Stomach (tissue), 9 donors: Measurements from ENCODE around the gene DNAJB13. TPM values are rescaled to one million over a fixed set of nuclear protein-coding genes. Genes with fewer than 3 reads are reported as not detected.

ENCODE experiments used
- DNase-seq, 2 donors: peaks; one replicate each; pipeline versions ENCODE4 v3.0.0 to v3.0.0-alpha.2; 2013 to 2019
- H3K27ac ChIP-seq, 5 donors: fragments of 200-600 bp in 4 of 5; sonication (generic) in 4 of 5; one replicate each; pipeline ENCODE4 v1.5.1; 2013 to 2019; ENCODE audit warnings: mild to moderate bottlenecking in 1 of 5, moderate library complexity in 1 of 5
- H3K27me3 ChIP-seq, 3 donors: fragments of 200-600 bp; sonication (generic); one replicate each; pipeline ENCODE4 v1.5.1; 2017 to 2019; ENCODE audit warnings: mixed run types in 1 of 3
- H3K36me3 ChIP-seq, 4 donors: fragments of 200-600 bp; sonication (generic); 1 replicate in 3 of 4; 2 replicates in 1 of 4; pipeline ENCODE4 v1.5.1; 2016 to 2019
- H3K4me1 ChIP-seq, 4 donors: fragments of 200-600 bp; sonication (generic); one replicate each; pipeline ENCODE4 v1.5.1; 2016 to 2019
- H3K4me3 ChIP-seq, 4 donors: fragments of 200-600 bp; sonication (generic) in 3 of 4; one replicate each; pipeline ENCODE4 v1.5.1; 2016 to 2019; ENCODE audit warnings: mild to moderate bottlenecking in 1 of 4
- H3K9me3 ChIP-seq, 4 donors: fragments of 200-600 bp; sonication (generic); one replicate each; pipeline ENCODE4 v1.5.1; 2016 to 2019
- EP300 ChIP-seq: sonication (generic); formaldehyde crosslinking; IDR thresholded peaks from one replicate; pipeline ENCODE4 v1.6.1; 2017; ENCODE audit warnings: antibody characterized with exemption
- POLR2A ChIP-seq, 4 donors: fragments of 450-650 bp; IDR thresholded peaks; one replicate each; pipeline ENCODE4 v1.6.1; 2016; ENCODE audit warnings: antibody characterized with exemption in 4 of 4, control low read depth in 2 of 4, mild to moderate bottlenecking in 1 of 4, moderate library complexity in 1 of 4
- POLR2AphosphoS5 ChIP-seq, 3 donors: sonication (generic); formaldehyde crosslinking; IDR thresholded peaks; one replicate each; pipeline ENCODE4 v1.6.1; 2016; ENCODE audit warnings: antibody characterized with exemption in 3 of 3
- WGBS, 5 donors: extraction: QIAGEN DNeasy Blood & Tissue Kit in 3 of 5; methylation state at CpG; one replicate each; pipeline versions ENCODE4 v1.1.5 to v1.1.7; 2013 to 2018; 5-methylcytosine and 5-hydroxymethylcytosine counted together
- intact Hi-C: fragments of 100-400 bp; cut with DNase I; formaldehyde crosslinking; loops from one replicate; pipeline ENCODE4 v1.15.1; 2023; ENCODE audit warnings: low total_unique reads
- polyA plus RNA-seq, 3 donors: library from polyadenylated mRNA; stranded (reverse); fragments of 200-250 nt; gene quantifications; one replicate each; pipeline ENCODE4 v1.2.3, GENCODE V29; 2013
- total RNA-seq, 5 donors: library from RNA; depleted of rRNA; stranded (reverse); fragments of >200 nt; gene quantifications; one replicate each; pipeline versions ENCODE4 v1.1.0 to v1.2.3, GENCODE V29; 2014 to 2016
- TF ChIP-seq, protein P1 (sequence below), 7 experiments: fragments of 450-650 bp in 4 of 7; fragments of 200-600 bp in 3 of 7; sonication (generic) in 3 of 7; IDR thresholded peaks; one replicate each; pipeline ENCODE4 v1.5.1; 2016 to 2019; ENCODE audit warnings: antibody characterized with exemption in 7 of 7, control low read depth in 2 of 7, mild to moderate bottlenecking in 1 of 7
- donor health status: healthy with polysubstance abuse.
- donor health status: Bipolar disorder and iron deficiency.
- donor health status: healthy.

Gene DNAJB13
- total and polyA plus RNA-seq, 8 donors, result 0.28 TPM; not detected in 7

DNA sequence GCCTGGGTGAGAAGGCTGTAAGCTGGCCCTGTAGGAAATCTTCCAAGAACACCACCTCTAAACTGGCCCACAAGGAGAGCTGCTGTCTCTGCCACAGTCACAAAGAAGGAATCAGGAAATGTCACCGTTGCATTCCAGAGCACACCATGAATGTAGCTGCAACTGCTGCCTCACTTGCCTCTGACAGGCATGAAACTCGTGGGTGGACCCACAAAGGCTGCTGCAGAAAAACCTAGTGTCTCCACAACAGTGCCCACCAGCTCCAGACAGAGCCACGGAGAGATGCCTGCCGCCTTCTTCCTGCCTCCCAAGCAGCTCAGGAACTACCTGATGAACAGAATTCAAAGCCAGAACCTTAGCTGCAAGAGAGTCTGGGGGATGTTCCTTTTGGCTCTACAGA, 10.5 kb downstream of the DNAJB13 start:
- WGBS, 5 donors, result 59 to 66% (median 65%) methylated on average over 4 of the region's 4 CpGs
- TF ChIP-seq, protein P1, sequence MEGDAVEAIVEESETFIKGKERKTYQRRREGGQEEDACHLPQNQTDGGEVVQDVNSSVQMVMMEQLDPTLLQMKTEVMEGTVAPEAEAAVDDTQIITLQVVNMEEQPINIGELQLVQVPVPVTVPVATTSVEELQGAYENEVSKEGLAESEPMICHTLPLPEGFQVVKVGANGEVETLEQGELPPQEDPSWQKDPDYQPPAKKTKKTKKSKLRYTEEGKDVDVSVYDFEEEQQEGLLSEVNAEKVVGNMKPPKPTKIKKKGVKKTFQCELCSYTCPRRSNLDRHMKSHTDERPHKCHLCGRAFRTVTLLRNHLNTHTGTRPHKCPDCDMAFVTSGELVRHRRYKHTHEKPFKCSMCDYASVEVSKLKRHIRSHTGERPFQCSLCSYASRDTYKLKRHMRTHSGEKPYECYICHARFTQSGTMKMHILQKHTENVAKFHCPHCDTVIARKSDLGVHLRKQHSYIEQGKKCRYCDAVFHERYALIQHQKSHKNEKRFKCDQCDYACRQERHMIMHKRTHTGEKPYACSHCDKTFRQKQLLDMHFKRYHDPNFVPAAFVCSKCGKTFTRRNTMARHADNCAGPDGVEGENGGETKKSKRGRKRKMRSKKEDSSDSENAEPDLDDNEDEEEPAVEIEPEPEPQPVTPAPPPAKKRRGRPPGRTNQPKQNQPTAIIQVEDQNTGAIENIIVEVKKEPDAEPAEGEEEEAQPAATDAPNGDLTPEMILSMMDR (IDR thresholded peaks at IDR 0.05), result no peak
- TF ChIP-seq POLR2A (IDR thresholded peaks at IDR 0.05), result no peak
- TF ChIP-seq POLR2AphosphoS5 (IDR thresholded peaks at IDR 0.05), result no peak
- no peak for TF ChIP-seq EP300
- H3K4me3 ChIP-seq, result no peak overlapping the region
- intact Hi-C loops, result no loop called here
- peaks cover 0 to 13% (median 11%) of the 10 kb centered on the region in 4 donors for H3K4me1 ChIP-seq
- no peaks in the 10 kb centered on the region for H3K9me3 ChIP-seq
- no peak for DNase-seq
- peaks cover 0 to 18% (median 5%) of the 10 kb centered on the region in 3 donors for H3K27me3 ChIP-seq
- no peaks in the 10 kb centered on the region for H3K36me3 ChIP-seq
- H3K27ac ChIP-seq, result no peak overlapping the region

DNA sequence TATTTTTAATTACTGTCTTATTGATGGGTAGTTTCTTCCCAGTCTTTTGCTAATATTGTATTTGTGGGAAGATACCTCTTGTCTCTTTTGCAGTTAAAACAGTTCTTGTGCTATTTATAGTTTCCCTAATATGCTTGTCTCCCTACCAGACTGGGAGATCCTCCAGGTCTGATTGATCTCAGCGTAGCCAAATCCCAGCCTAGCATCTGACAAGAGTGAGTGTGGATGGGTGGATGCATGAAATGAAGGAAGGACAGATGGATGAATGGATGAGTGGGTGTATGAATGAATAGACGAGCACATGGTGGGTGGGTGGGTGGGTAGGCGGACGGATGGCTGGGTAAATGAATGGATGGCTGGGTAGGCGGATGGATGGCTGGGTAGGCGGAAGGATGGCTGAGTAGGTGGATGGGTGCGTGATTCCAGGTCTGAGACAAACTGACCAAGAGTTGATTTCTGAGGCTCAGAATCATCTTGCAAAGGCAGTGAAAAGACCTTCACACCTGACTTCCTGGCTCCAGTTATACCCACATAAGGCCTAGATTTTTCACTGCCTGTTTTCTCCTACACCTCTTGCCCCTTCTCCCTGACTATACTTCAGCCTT, 11.4 kb downstream of the DNAJB13 start:
- H3K36me3 ChIP-seq, result no peaks in the 10 kb centered on the region
- no peak for DNase-seq
- no peak overlapping the region for H3K4me3 ChIP-seq
- intact Hi-C loops, result no loop called here
- no peak overlapping the region for H3K27ac ChIP-seq
- H3K9me3 ChIP-seq, result no peaks in the 10 kb centered on the region
- H3K27me3 ChIP-seq, result peaks cover 0 to 14% (median 5%) of the 10 kb centered on the region in 3 donors
- TF ChIP-seq EP300 (no peak), POLR2A (IDR thresholded peaks at IDR 0.05) (no peak), POLR2AphosphoS5 (IDR thresholded peaks at IDR 0.05) (no peak)
- TF ChIP-seq, protein P1 (IDR thresholded peaks at IDR 0.05), result no peak
- 69 to 87% (median 80%) methylated on average over 7 of the region's 7 CpGs for WGBS, 5 donors
- peaks cover 0 to 13% (median 11%) of the 10 kb centered on the region in 4 donors for H3K4me1 ChIP-seq

DNA sequence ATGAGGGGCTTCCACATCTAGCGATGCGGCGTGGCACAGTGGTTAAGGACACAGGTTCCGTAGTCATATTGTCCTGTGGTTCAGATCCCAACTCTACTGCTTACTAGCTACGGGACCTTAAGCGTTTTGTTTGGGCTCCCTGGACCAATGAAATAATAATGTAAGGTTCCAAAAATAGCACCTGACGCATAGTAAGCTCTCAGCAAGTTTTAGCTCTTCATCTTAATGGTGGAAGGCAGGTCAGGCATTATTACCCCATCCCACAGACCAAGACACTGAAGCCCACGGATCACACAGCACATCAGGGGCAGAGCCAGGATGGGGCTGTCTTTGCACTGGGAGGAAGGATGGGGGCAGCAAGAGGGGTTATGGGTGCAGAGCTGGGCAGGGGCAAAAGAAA, 13.0 kb downstream of the DNAJB13 start:
- peaks cover 0 to under 1% (median 0%) of the 10 kb centered on the region in 3 donors for H3K27me3 ChIP-seq
- H3K9me3 ChIP-seq, result no peaks in the 10 kb centered on the region
- H3K27ac ChIP-seq, result no peak overlapping the region
- no peak for DNase-seq
- 69 to 85% (median 75%) methylated on average over 8 of the region's 8 CpGs for WGBS, 5 donors
- no peaks in the 10 kb centered on the region for H3K36me3 ChIP-seq
- TF ChIP-seq, protein P1 (IDR thresholded peaks at IDR 0.05), result no peak
- TF ChIP-seq POLR2AphosphoS5 (IDR thresholded peaks at IDR 0.05), result no peak
- no peak for TF ChIP-seq POLR2A (IDR thresholded peaks at IDR 0.05)
- TF ChIP-seq EP300, result no peak
- H3K4me3 ChIP-seq, result no peak overlapping the region
- H3K4me1 ChIP-seq, result peaks cover 0 to 13% (median 11%) of the 10 kb centered on the region in 4 donors
- intact Hi-C loops, result no loop called here

DNA sequence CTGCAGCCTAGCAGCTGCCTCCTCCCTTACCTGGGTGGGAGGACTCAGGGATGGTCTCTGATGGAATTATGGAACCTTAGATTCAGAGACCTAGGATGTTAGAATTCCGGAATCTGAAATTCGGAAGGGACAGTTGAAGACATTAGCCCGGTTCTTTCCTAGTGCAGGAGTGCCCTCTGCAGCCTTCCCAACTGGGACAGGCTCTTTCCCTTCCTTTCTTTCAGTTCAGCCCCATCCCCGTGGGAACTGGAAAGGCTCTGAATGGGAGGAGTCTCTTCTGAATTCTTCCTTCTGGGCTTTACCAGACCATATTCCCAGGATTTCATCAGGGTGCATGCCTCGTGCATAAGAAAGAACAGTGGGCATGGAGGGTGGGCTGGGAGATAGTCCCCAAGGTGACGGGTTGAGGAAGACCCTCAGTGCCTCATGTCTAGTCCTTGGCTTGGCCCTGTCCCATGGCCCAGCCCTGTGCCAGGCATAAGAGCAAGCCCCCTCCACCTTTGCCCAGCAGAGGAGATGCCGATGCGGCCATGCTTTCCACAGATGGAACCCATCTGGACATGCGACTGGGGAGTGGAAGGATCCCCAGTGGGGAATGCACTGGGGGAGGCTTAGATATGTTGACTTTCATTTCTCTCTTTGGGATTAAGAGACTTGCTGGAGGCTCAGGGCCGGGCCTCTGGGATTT, 14.4 kb downstream of the DNAJB13 start:
- intact Hi-C loops, result no loop called here
- peaks cover 0 to 13% (median 11%) of the 10 kb centered on the region in 4 donors for H3K4me1 ChIP-seq
- DNase-seq, result no peak
- H3K9me3 ChIP-seq, result no peaks in the 10 kb centered on the region
- no peak overlapping the region for H3K27ac ChIP-seq
- 46 to 72% (median 63%) methylated on average over 10 of the region's 10 CpGs for WGBS, 5 donors
- H3K36me3 ChIP-seq, result no peaks in the 10 kb centered on the region
- TF ChIP-seq POLR2A (IDR thresholded peaks at IDR 0.05), result no peak
- TF ChIP-seq POLR2AphosphoS5 (IDR thresholded peaks at IDR 0.05), result no peak
- no peak for TF ChIP-seq EP300
- TF ChIP-seq, protein P1 (IDR thresholded peaks at IDR 0.05), result no peak
- no peak overlapping the region for H3K4me3 ChIP-seq
- H3K27me3 ChIP-seq, result no peaks in the 10 kb centered on the region
